IMR-90 (cell line): ENCODE data around the gene CFDP1. TPM values are rescaled to one million over a fixed set of nuclear protein-coding genes. Genes with fewer than 3 reads are reported as not detected.

ENCODE experiments used
- ATAC-seq: fragments of 200-7000 bp; cut with Tn5 transposase; 2 replicates; pipeline ENCODE4 v1.9.1; 2020; ENCODE audit warnings: low read depth, mild to moderate bottlenecking, moderate library complexity
- BruUV-seq: library from RNA; stranded (reverse); fragments of 400-500 nt; replicated peaks from 2 replicates; lab custom pipeline; 2021; lab: Mats Ljungman, UMichigan
- CTCF ChIA-PET: fragments of 300-600 bp; formaldehyde crosslinking; extraction: SDS; loops from one replicate; lab custom pipeline; 2021; ENCODE audit warnings: antibody characterized with exemption; lab: Yijun Ruan, JAX
- POLR2A ChIA-PET: fragments of 300-600 bp; sonication (Branson Sonifier 250); formaldehyde crosslinking; loops from one replicate; lab custom pipeline; 2022; ENCODE audit warnings: antibody characterized with exemption; ENCODE audit not compliant: unreplicated experiment; lab: Charles Lee
- DNase-seq: peaks from one replicate; pipeline ENCODE4 v3.0.0; 2013
- H2AFZ ChIP-seq: replicated peaks from 2 replicates; pipeline ENCODE3; 2013; ENCODE audit warnings: low read length, mild to moderate bottlenecking; ENCODE audit not compliant: poor library complexity
- H2AK5ac ChIP-seq: 2 replicates; pipeline ENCODE4 v1.6.1; 2013; ENCODE audit warnings: low read depth, low read length, inconsistent platforms
- H2AK9ac ChIP-seq: replicated peaks from 2 replicates; pipeline ENCODE3; 2013; ENCODE audit warnings: mild to moderate bottlenecking, low read depth, low read length, moderate library complexity; ENCODE audit not compliant: poor library complexity
- H2BK120ac ChIP-seq: 2 replicates; pipeline ENCODE4 v1.6.1; 2013; ENCODE audit warnings: low read depth, low read length, inconsistent platforms
- H2BK15ac ChIP-seq: 3 replicates; pipeline ENCODE4 v1.6.1; 2013; ENCODE audit warnings: low read depth, low read length, inconsistent platforms
- H2BK20ac ChIP-seq: 2 replicates; pipeline ENCODE4 v1.6.1; 2013; ENCODE audit warnings: low read depth, mild to moderate bottlenecking, inconsistent platforms, low read length, moderate library complexity
- H2BK5ac ChIP-seq: 2 replicates; pipeline ENCODE4 v1.6.1; 2013; ENCODE audit warnings: mild to moderate bottlenecking, low read depth, low read length, inconsistent platforms; ENCODE audit not compliant: poor library complexity, severe bottlenecking
- H3K14ac ChIP-seq: replicated peaks from 2 replicates; pipeline ENCODE4 v1.6.1; 2013; ENCODE audit warnings: low read depth, low read length, inconsistent platforms
- H3K18ac ChIP-seq: 2 replicates; pipeline ENCODE4 v1.6.1; 2013; ENCODE audit warnings: low read depth, low read length, control low read depth
- H3K23ac ChIP-seq: 2 replicates; pipeline ENCODE4 v1.6.1; 2013; ENCODE audit warnings: low read depth, low read length, inconsistent platforms
- H3K27ac ChIP-seq: 2 replicates; pipeline ENCODE4 v1.5.1; 2013; ENCODE audit warnings: mild to moderate bottlenecking, control low read depth, low read length; ENCODE audit not compliant: insufficient read depth
- H3K27me3 ChIP-seq: 2 replicates; pipeline ENCODE4 v1.6.1; 2013; ENCODE audit warnings: low read length; ENCODE audit not compliant: control insufficient read depth, insufficient read depth
- H3K36me3 ChIP-seq: 2 replicates; pipeline ENCODE4 v1.6.1; 2013; ENCODE audit warnings: low read length, mixed read lengths; ENCODE audit not compliant: control insufficient read depth, insufficient read depth
- H3K4ac ChIP-seq: 2 replicates; pipeline ENCODE4 v1.6.1; 2013; ENCODE audit warnings: low read depth, low read length, inconsistent platforms
- H3K4me1 ChIP-seq: 2 replicates; pipeline ENCODE4 v1.6.1; 2013; ENCODE audit warnings: low read length, mixed read lengths; ENCODE audit not compliant: control insufficient read depth, insufficient read depth
- H3K4me2 ChIP-seq: 2 replicates; pipeline ENCODE4 v1.6.1; 2013; ENCODE audit warnings: low read depth, mild to moderate bottlenecking, control low read depth, low read length, moderate library complexity
- H3K4me3 ChIP-seq: 2 replicates; pipeline ENCODE4 v1.5.1; 2013; ENCODE audit warnings: low read depth, mild to moderate bottlenecking, control low read depth, low read length, moderate library complexity; ENCODE audit not compliant: insufficient read depth
- H3K56ac ChIP-seq: 2 replicates; pipeline ENCODE4 v1.6.1; 2013; ENCODE audit warnings: low read length, inconsistent platforms; ENCODE audit not compliant: insufficient read depth; ENCODE audit errors: extremely low read depth
- H3K79me1 ChIP-seq, 2 experiments: 2 replicates each; pipeline ENCODE4 v1.6.1; 2013; ENCODE audit warnings: low read length in 2 of 2, inconsistent platforms in 1 of 2, low read depth in 1 of 2
- H3K9ac ChIP-seq: 2 replicates; pipeline ENCODE4 v1.6.1; 2013; ENCODE audit warnings: low read depth, low read length, control low read depth
- H3K9me1 ChIP-seq: 2 replicates; pipeline ENCODE4 v1.6.1; 2013; ENCODE audit warnings: low read length, inconsistent platforms; ENCODE audit not compliant: insufficient read depth
- H3K9me3 ChIP-seq: 2 replicates; pipeline ENCODE4 v1.6.1; 2013; ENCODE audit warnings: low read length; ENCODE audit not compliant: control insufficient read depth, insufficient read depth
- H4K20me1 ChIP-seq: 2 replicates; pipeline ENCODE4 v1.6.1; 2013; ENCODE audit warnings: low read length, inconsistent platforms; ENCODE audit not compliant: insufficient read depth
- H4K5ac ChIP-seq: 2 replicates; pipeline ENCODE4 v1.6.1; 2013; ENCODE audit warnings: mild to moderate bottlenecking, low read depth, low read length, control low read depth
- H4K8ac ChIP-seq, 2 experiments: 2 replicates each; pipeline ENCODE4 v1.6.1; 2013; ENCODE audit warnings: low read depth in 2 of 2, low read length in 2 of 2, control low read depth in 1 of 2, inconsistent platforms in 1 of 2
- H4K91ac ChIP-seq: 2 replicates; pipeline ENCODE4 v1.6.1; 2013; ENCODE audit warnings: low read depth, low read length, inconsistent platforms; ENCODE audit not compliant: insufficient read depth
- BHLHE40 ChIP-seq: fragments of 150-350 bp; IDR thresholded peaks from 2 replicates; pipeline ENCODE4 v1.6.1; 2016; ENCODE audit warnings: mild to moderate bottlenecking, low read depth, low read length
- CTCF ChIP-seq: conservative IDR thresholded peaks from 2 replicates; pipeline ENCODE4 v1.5.1; 2012; ENCODE audit warnings: mild to moderate bottlenecking, low read depth, low read length, improper control_type of control experiment
- MAFK ChIP-seq: IDR thresholded peaks from 2 replicates; pipeline ENCODE4 v1.6.1; 2012; ENCODE audit warnings: low read depth, low read length, improper control_type of control experiment
- MXI1 ChIP-seq: IDR thresholded peaks from 2 replicates; pipeline ENCODE4 v1.6.1; 2012; ENCODE audit warnings: low read depth, mild to moderate bottlenecking, low read length, moderate library complexity, borderline replicate concordance
- POLR2A ChIP-seq: IDR thresholded peaks from 2 replicates; pipeline ENCODE4 v1.6.1; 2012; ENCODE audit warnings: mild to moderate bottlenecking, low read depth, low read length
- RAD21 ChIP-seq: IDR thresholded peaks from 2 replicates; pipeline ENCODE4 v1.6.1; 2012; ENCODE audit warnings: low read length, improper control_type of control experiment
- SMC3 ChIP-seq: fragments of 150-350 bp; IDR thresholded peaks from 2 replicates; pipeline ENCODE4 v1.6.1; 2016; ENCODE audit warnings: low read depth, mild to moderate bottlenecking, antibody characterized with exemption, low read length, moderate library complexity
- WGBS, 2 experiments: methylation state at CpG; one replicate each; pipeline versions ENCODE4 v1.1.5 to v1.1.7; 2013; ENCODE audit warnings: missing lambda C conversion rate in 2 of 2; ENCODE audit not compliant: insufficient read length in 1 of 2; ENCODE audit errors: extremely low coverage in 2 of 2; 5-methylcytosine and 5-hydroxymethylcytosine counted together
- dilution Hi-C: fragments of 300-500 bp; cut with HindIII; formaldehyde crosslinking; loops from one replicate; pipeline ENCODE4 v1.14.3; 2018; ENCODE audit warnings: low sequenced_read_pairs; ENCODE audit not compliant: unreplicated experiment
- in situ Hi-C: fragments of 300-500 bp; cut with MboI; formaldehyde crosslinking; loops from 3 replicates; pipeline ENCODE4 v1.14.3; 2019; ENCODE audit warnings: low sequenced_read_pairs, inconsistent platforms, mixed read lengths
- intact Hi-C: fragments of 100-400 bp; cut with micrococcal nuclease; formaldehyde crosslinking; loops from 2 replicates; pipeline ENCODE4 v1.10.0; 2022
- polyA plus RNA-seq, 3 experiments: library from polyadenylated mRNA; depleted of rRNA; stranded (reverse); fragments of >200 nt; gene quantifications; 2 replicates each; pipeline ENCODE4 v1.2.3, GENCODE V29; 2012; ENCODE audit warnings: low replicate concordance in 1 of 3
- total RNA-seq: library from RNA; depleted of rRNA; stranded (reverse); fragments of >200 nt; gene quantifications from 2 replicates; pipeline ENCODE4 v1.2.3, GENCODE V29; 2012

The CFDP1 gene
- total and polyA plus RNA-seq, 2 of the 4 experiments (the other 2 are of a cell fraction): 15.6 to 38.7 TPM

DNA sequence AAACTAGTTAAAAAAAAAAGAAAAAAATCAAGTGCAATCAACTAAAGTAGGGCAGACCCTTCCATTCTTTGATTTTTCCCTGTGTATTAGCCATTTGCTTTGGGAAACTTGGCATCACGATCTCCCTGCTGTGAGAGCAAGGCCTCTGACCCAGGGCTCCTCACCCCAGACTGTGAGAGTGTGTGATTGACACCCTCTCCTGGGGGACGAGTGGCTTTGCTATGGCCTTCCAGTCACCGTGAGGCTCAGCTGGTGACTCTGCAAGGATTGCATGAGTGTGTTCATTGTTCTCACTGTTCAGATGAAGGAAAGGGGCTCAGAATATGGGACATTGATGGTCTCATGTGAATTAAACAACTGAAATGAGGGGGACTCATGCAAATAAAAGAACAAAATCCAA, 112.9 kb downstream of the CFDP1 start:
- Histone ChIP-seq H2BK20ac (peak overlapping the region; percentile 98), H3K9me1 (peaks cover 10% of the 10 kb centered on the region), H3K4me3 (no peak overlapping the region), H3K4ac (peak overlapping the region; percentile 99), H2AFZ (peak overlapping the region; percentile 72), H2BK120ac (peak overlapping the region; percentile 98), H4K20me1 (no peaks in the 10 kb centered on the region), H3K27me3 (no peaks in the 10 kb centered on the region), H4K5ac (peak overlapping the region; percentile 99), H3K9me3 (no peaks in the 10 kb centered on the region), H2BK15ac (peak overlapping the region; percentile 98), H3K9ac (peak overlapping the region; percentile 75), H2AK9ac (peak overlapping the region; percentile 77), H2BK5ac (peak overlapping the region; percentile 100), H3K23ac (peak overlapping the region; percentile 97), H3K56ac (peak overlapping the region; percentile 99), H4K91ac (peak overlapping the region; percentile 100), H3K79me1 (peaks cover 5 to 49% of the 10 kb centered on the region in 2 experiments), H3K4me1 (peaks cover 20% of the 10 kb centered on the region), H3K4me2 (peak overlapping the region; percentile 93), H3K18ac (peak overlapping the region; percentile 99), H3K27ac (peak overlapping the region; percentile 100), H2AK5ac (peak overlapping the region; percentile 99), H4K8ac (peak overlapping the region; percentile 90 to 94), H3K36me3 (peaks cover 1% of the 10 kb centered on the region; the same call in 1 of the 2 replicates), H3K14ac (peak overlapping the region; percentile 99)
- dilution Hi-C loops: no loop called here
- intact Hi-C loops: no loop called here
- TF ChIP-seq POLR2A (no peak), BHLHE40 (no peak), MXI1 (no peak), MAFK (no peak), RAD21 (no peak), SMC3 (no peak), CTCF (no peak)
- ChIA-PET POLR2A (interaction anchor here (0.6 kb wide), 1 partner anchor 8 kb away, joined by 5 read pairs; no protein-coding TSS in a partner anchor), CTCF (no interaction called here)
- no CpG with 5 or more reads among the region's 3 CpGs for WGBS, 2 experiments
- no TSS peak for BruUV-seq
- in situ Hi-C loops: no loop called here
- no peak for ATAC-seq
- no peak for DNase-seq
